SK-N-SH treated with all-trans-retinoic acid at 6 μM for 48 hours (cell line): ENCODE results near the gene TFCP2L1.

Experiments used
- ATAC-seq: fragments of 200-7000 bp; cut with Tn5 transposase; 3 replicates; pipeline ENCODE4 v1.9.1; 2020; ENCODE audit warnings: mild to moderate bottlenecking, moderate library complexity
- BACH2 ChIP-seq: fragments of 250-450 bp; sonication (Bioruptor Pico); IDR thresholded peaks from 2 replicates; pipeline ENCODE4 v1.9.0; 2021; ENCODE audit warnings: mild to moderate bottlenecking, borderline replicate concordance
- CREB5 ChIP-seq: fragments of 250-450 bp; sonication (Bioruptor Pico); IDR thresholded peaks from 2 replicates; pipeline ENCODE4 v1.5.1; 2020; ENCODE audit warnings: low read depth, mild to moderate bottlenecking, moderate library complexity
- CSDC2 ChIP-seq: fragments of 250-450 bp; sonication (Bioruptor Pico); IDR thresholded peaks from 2 replicates; pipeline ENCODE4 v1.5.0; 2020; ENCODE audit warnings: mild to moderate bottlenecking, moderate library complexity
- CSRNP3 ChIP-seq: fragments of 250-450 bp; sonication (Bioruptor Pico); IDR thresholded peaks from 2 replicates; pipeline ENCODE4 v1.5.1; 2021; ENCODE audit warnings: mild to moderate bottlenecking, moderate library complexity
- ESRRG ChIP-seq: fragments of 250-450 bp; sonication (Bioruptor Pico); IDR thresholded peaks from 2 replicates; pipeline ENCODE4 v1.6.1; 2021; ENCODE audit warnings: mild to moderate bottlenecking
- GLIS3 ChIP-seq: fragments of 250-450 bp; sonication (Bioruptor Pico); IDR thresholded peaks from 2 replicates; pipeline ENCODE4 v1.5.0; 2020; ENCODE audit warnings: mild to moderate bottlenecking, moderate library complexity
- ISL1 ChIP-seq: fragments of 250-450 bp; sonication (Bioruptor Pico); IDR thresholded peaks from 2 replicates; pipeline ENCODE4 v2.1.2; 2022; ENCODE audit warnings: mild to moderate bottlenecking, moderate library complexity
- OSR1 ChIP-seq: fragments of 250-450 bp; sonication (Bioruptor Pico); IDR thresholded peaks from 2 replicates; pipeline ENCODE4 v1.8.0; 2022; ENCODE audit warnings: moderate library complexity, mild to moderate bottlenecking, inconsistent platforms
- POU6F1 ChIP-seq: fragments of 250-450 bp; sonication (Bioruptor Pico); IDR thresholded peaks from 2 replicates; pipeline ENCODE4 v1.8.0; 2021; ENCODE audit warnings: low read depth, mild to moderate bottlenecking, moderate library complexity, borderline replicate concordance
- PPARA ChIP-seq: fragments of 250-450 bp; sonication (Bioruptor Pico); IDR thresholded peaks from 2 replicates; pipeline ENCODE4 v1.5.0; 2020; ENCODE audit warnings: mild to moderate bottlenecking, borderline replicate concordance
- RARB ChIP-seq: fragments of 250-450 bp; sonication (Bioruptor Pico); IDR thresholded peaks from 2 replicates; pipeline ENCODE4 v1.8.0; 2021; ENCODE audit warnings: mild to moderate bottlenecking, moderate library complexity
- SNAI2 ChIP-seq: fragments of 250-450 bp; sonication (Bioruptor Pico); IDR thresholded peaks from 2 replicates; pipeline ENCODE4 v1.5.0; 2020; ENCODE audit warnings: mild to moderate bottlenecking, moderate library complexity
- TCF4 ChIP-seq: fragments of 250-450 bp; sonication (Bioruptor Pico); IDR thresholded peaks from 2 replicates; pipeline ENCODE4 v1.8.0; 2021; ENCODE audit warnings: mild to moderate bottlenecking, moderate library complexity, borderline replicate concordance
- TOX ChIP-seq: fragments of 250-450 bp; sonication (Bioruptor Pico); IDR thresholded peaks from 2 replicates; pipeline ENCODE4 v1.8.0; 2021; ENCODE audit warnings: mild to moderate bottlenecking, moderate library complexity, borderline replicate concordance
- TSHZ2 ChIP-seq: fragments of 250-450 bp; sonication (Bioruptor Pico); IDR thresholded peaks from 2 replicates; pipeline ENCODE4 v1.5.0; 2020; ENCODE audit warnings: mild to moderate bottlenecking, moderate library complexity
- ZFP3 ChIP-seq: fragments of 250-450 bp; sonication (Bioruptor Pico); IDR thresholded peaks from 2 replicates; pipeline ENCODE4 v1.5.0; 2020; ENCODE audit warnings: mild to moderate bottlenecking, moderate library complexity
- ZFP30 ChIP-seq: fragments of 450-650 bp; formaldehyde crosslinking; IDR thresholded peaks from 2 replicates; pipeline ENCODE4 v1.5.0; 2022; ENCODE audit warnings: mild to moderate bottlenecking, moderate library complexity
- ZNF565 ChIP-seq: fragments of 450-650 bp; formaldehyde crosslinking; conservative IDR thresholded peaks from 2 replicates; pipeline ENCODE4 v1.5.0; 2020; ENCODE audit warnings: low read depth, mild to moderate bottlenecking, moderate library complexity
- ZNF70 ChIP-seq: fragments of 450-650 bp; formaldehyde crosslinking; IDR thresholded peaks from 2 replicates; pipeline ENCODE4 v1.5.0; 2020; ENCODE audit warnings: mild to moderate bottlenecking, moderate library complexity
- ZNF8 ChIP-seq: fragments of 450-650 bp; formaldehyde crosslinking; IDR thresholded peaks from 2 replicates; pipeline ENCODE4 v1.5.0; 2020; ENCODE audit warnings: mild to moderate bottlenecking, moderate library complexity

The TFCP2L1 gene

GRCh38 chr2:121207494-121207893, 77.5 kb downstream of the TFCP2L1 start:
- no peak for TF ChIP-seq PPARA (CRISPR knock-in tag)
- no peak for TF ChIP-seq RARB (CRISPR knock-in tag)
- ATAC-seq, result no peak

- no peak for ATAC-seq
- TF ChIP-seq CSDC2, result no peak
- no peak for TF ChIP-seq BACH2 (CRISPR knock-in tag)
- no peak for TF ChIP-seq GLIS3 (CRISPR knock-in tag)
These were observed 79.6 kb downstream of the TFCP2L1 start for GRCh38 chr2:121205321-121205942.

- ATAC-seq, result no peak
- TF ChIP-seq TSHZ2 (CRISPR knock-in tag), result no peak
- TF ChIP-seq TCF4 (CRISPR knock-in tag), result no peak
- no peak for TF ChIP-seq ZNF70 (CRISPR knock-in tag)
- TF ChIP-seq TOX (CRISPR knock-in tag), result no peak
- no peak for TF ChIP-seq CREB5 (CRISPR knock-in tag)
- no peak for TF ChIP-seq ZNF565 (CRISPR knock-in tag)
- TF ChIP-seq ZFP3 (CRISPR knock-in tag), result no peak
- no peak for TF ChIP-seq OSR1
- TF ChIP-seq POU6F1 (CRISPR knock-in tag), result no peak
- TF ChIP-seq RARB (CRISPR knock-in tag), result no peak
- no peak for TF ChIP-seq ISL1 (CRISPR knock-in tag)
- TF ChIP-seq SNAI2, result no peak
- TF ChIP-seq PPARA (CRISPR knock-in tag), result no peak
- TF ChIP-seq CSDC2, result no peak
- TF ChIP-seq ESRRG (CRISPR knock-in tag), result no peak
- no peak for TF ChIP-seq ZFP30 (CRISPR knock-in tag)
- TF ChIP-seq ZNF8 (CRISPR knock-in tag), result no peak
- no peak for TF ChIP-seq CSRNP3 (CRISPR knock-in tag)
- TF ChIP-seq GLIS3 (CRISPR knock-in tag), result no peak
These were observed 81.3 kb downstream of the TFCP2L1 start for GRCh38 chr2:121203591-121204249.

- no peak for ATAC-seq
- no peak for TF ChIP-seq TSHZ2 (CRISPR knock-in tag)
- no peak for TF ChIP-seq SNAI2
- no peak for TF ChIP-seq POU6F1 (CRISPR knock-in tag)
- no peak for TF ChIP-seq ISL1 (CRISPR knock-in tag)
- no peak for TF ChIP-seq ESRRG (CRISPR knock-in tag)
These were observed 82.3 kb downstream of the TFCP2L1 start for GRCh38 chr2:121202541-121203310.
